ENCODE data around the gene COQ4. TPM values are rescaled to one million over a fixed set of nuclear protein-coding genes. Genes with fewer than 3 reads are reported as not detected.

COQ4 gene
- total RNA-seq, 1 experiment from 2014 or later = 62.8 TPM

GRCh38 chr9:128314697-128315096, 7.9 kb upstream of the COQ4 start:
- intact Hi-C loops (cut with micrococcal nuclease; ENCODE audit: unreplicated experiment) = no loop called here
- ChIA-PET POLR2A (ENCODE audit: low non-redundant PET) (interaction anchor here (0.6 kb wide), 1 partner anchor 311 kb away, joined by 3 read pairs; no protein-coding TSS in a partner anchor), CTCF (no interaction called here)
- no peaks in the 10 kb centered on the region for H3K27me3 ChIP-seq (replicated peaks; ENCODE audit: insufficient read depth, low read depth, low read length, poor library complexity)
- TF ChIP-seq CTCF (conservative IDR thresholded peaks at IDR 0.05; ENCODE audit: low read depth, low read length) (no peak), EZH2 (IDR thresholded peaks at IDR 0.05; ENCODE audit: borderline replicate concordance, low read depth, low read length, poor library complexity, severe bottlenecking) (no peak)
- BruUV-seq (replicated peaks) = no TSS peak
- H3K4me3 ChIP-seq (ENCODE audit: low read depth, low read length, poor library complexity, severe bottlenecking) = no peak overlapping the region
- no peak for DNase-seq (ENCODE audit: low spot score)
- H3K27ac ChIP-seq (ENCODE audit: low read depth, low read length, poor library complexity, severe bottlenecking) = no peak overlapping the region
- no peaks in the 10 kb centered on the region for H3K4me1 ChIP-seq (ENCODE audit: insufficient read depth, low read length, poor library complexity, severe bottlenecking)
- H3K36me3 ChIP-seq (ENCODE audit: insufficient read depth, low read length, poor library complexity, severe bottlenecking) = peaks cover 45% of the 10 kb centered on the region
- H3K9me3 ChIP-seq (ENCODE audit: low read depth, low read length, poor library complexity, severe bottlenecking) = no peaks in the 10 kb centered on the region

- DNase-seq (ENCODE audit: low spot score) = no peak
- H3K27ac ChIP-seq (ENCODE audit: low read depth, low read length, poor library complexity, severe bottlenecking) = no peak overlapping the region
- no peaks in the 10 kb centered on the region for H3K27me3 ChIP-seq (replicated peaks; ENCODE audit: insufficient read depth, low read depth, low read length, poor library complexity)
- H3K4me3 ChIP-seq (ENCODE audit: low read depth, low read length, poor library complexity, severe bottlenecking) = no peak overlapping the region
- H3K36me3 ChIP-seq (ENCODE audit: insufficient read depth, low read length, poor library complexity, severe bottlenecking) = peaks cover 31% of the 10 kb centered on the region
- intact Hi-C loops (cut with micrococcal nuclease; ENCODE audit: unreplicated experiment) = no loop called here
- H3K9me3 ChIP-seq (ENCODE audit: low read depth, low read length, poor library complexity, severe bottlenecking) = no peaks in the 10 kb centered on the region
- no peak for TF ChIP-seq EZH2 (IDR thresholded peaks at IDR 0.05; ENCODE audit: borderline replicate concordance, low read depth, low read length, poor library complexity, severe bottlenecking)
- no peak for TF ChIP-seq CTCF (conservative IDR thresholded peaks at IDR 0.05; ENCODE audit: low read depth, low read length)
- no TSS peak for BruUV-seq (replicated peaks)
- POLR2A ChIA-PET (ENCODE audit: low non-redundant PET) = no interaction called here
- CTCF ChIA-PET = no interaction called here
- peaks cover 4% of the 10 kb centered on the region for H3K4me1 ChIP-seq (ENCODE audit: insufficient read depth, low read length, poor library complexity, severe bottlenecking)
These were observed 6.2 kb upstream of the COQ4 start for GRCh38 chr9:128316421-128316820.

- H3K27me3 ChIP-seq (replicated peaks; ENCODE audit: insufficient read depth, low read depth, low read length, poor library complexity) = no peaks in the 10 kb centered on the region
- POLR2A ChIA-PET (ENCODE audit: low non-redundant PET) = no interaction called here
- H3K9me3 ChIP-seq (ENCODE audit: low read depth, low read length, poor library complexity, severe bottlenecking) = no peaks in the 10 kb centered on the region
- TF ChIP-seq EZH2 (IDR thresholded peaks at IDR 0.05; ENCODE audit: borderline replicate concordance, low read depth, low read length, poor library complexity, severe bottlenecking) = no peak
- no peak for TF ChIP-seq CTCF (conservative IDR thresholded peaks at IDR 0.05; ENCODE audit: low read depth, low read length)
- no peak for DNase-seq (ENCODE audit: low spot score)
- BruUV-seq (replicated peaks) = no TSS peak
- H3K4me3 ChIP-seq (ENCODE audit: low read depth, low read length, poor library complexity, severe bottlenecking) = no peak overlapping the region
- intact Hi-C loops (cut with micrococcal nuclease; ENCODE audit: unreplicated experiment) = no loop called here
- peaks cover 25% of the 10 kb centered on the region for H3K36me3 ChIP-seq (ENCODE audit: insufficient read depth, low read length, poor library complexity, severe bottlenecking)
- H3K27ac ChIP-seq (ENCODE audit: low read depth, low read length, poor library complexity, severe bottlenecking) = no peak overlapping the region
- peaks cover 6% of the 10 kb centered on the region for H3K4me1 ChIP-seq (ENCODE audit: insufficient read depth, low read length, poor library complexity, severe bottlenecking)
- CTCF ChIA-PET = no interaction called here
These were observed 5.0 kb upstream of the COQ4 start for GRCh38 chr9:128317629-128318028.
